Measurements from ENCODE around the gene PDE4B.
A peak's percentile ranks its signal among the peaks of the same experiment; 100 is the strongest.

Gene PDE4B

GRCh38 chr1:66270119-66270812 lies 477.6 kb downstream of the PDE4B start:
- DNase-seq: no peak

- DNase-seq: peak; percentile 73
Measured at GRCh38 chr1:66271216-66271903, 478.7 kb downstream of the PDE4B start.

GRCh38 chr1:66271904-66272254 lies 479.2 kb downstream of the PDE4B start:
- no peak for DNase-seq

- no peak for DNase-seq
Measured at GRCh38 chr1:66273656-66274055, 481.0 kb downstream of the PDE4B start.

GRCh38 chr1:66274634-66275033 lies 481.9 kb downstream of the PDE4B start:
- DNase-seq: no peak

GRCh38 chr1:66275083-66275482 lies 482.4 kb downstream of the PDE4B start:
- DNase-seq: no peak

DNA sequence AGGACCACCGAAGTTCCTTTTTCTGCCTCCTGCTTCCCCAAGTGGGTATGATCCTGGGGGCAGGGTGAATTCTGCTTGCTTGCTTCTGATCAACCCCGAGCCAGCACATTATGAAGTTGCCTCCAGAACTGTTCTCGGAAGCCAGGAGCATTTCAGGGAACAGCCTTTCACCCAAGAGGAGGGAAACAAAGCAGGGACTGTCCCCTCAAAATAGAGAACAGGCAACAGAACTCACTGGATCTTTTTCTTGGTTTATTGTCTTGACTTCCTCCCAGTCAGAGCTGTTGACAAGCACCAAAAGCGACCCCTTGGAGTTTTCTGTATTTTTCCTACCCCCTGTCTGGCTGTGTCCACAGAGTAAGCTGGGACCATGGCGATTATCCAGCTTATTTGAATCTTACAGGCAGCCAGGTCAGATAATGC lies 482.9 kb downstream of the PDE4B start:
- DNase-seq: no peak

GRCh38 chr1:66276218-66276617 lies 483.5 kb downstream of the PDE4B start:
- no peak for DNase-seq

DNA sequence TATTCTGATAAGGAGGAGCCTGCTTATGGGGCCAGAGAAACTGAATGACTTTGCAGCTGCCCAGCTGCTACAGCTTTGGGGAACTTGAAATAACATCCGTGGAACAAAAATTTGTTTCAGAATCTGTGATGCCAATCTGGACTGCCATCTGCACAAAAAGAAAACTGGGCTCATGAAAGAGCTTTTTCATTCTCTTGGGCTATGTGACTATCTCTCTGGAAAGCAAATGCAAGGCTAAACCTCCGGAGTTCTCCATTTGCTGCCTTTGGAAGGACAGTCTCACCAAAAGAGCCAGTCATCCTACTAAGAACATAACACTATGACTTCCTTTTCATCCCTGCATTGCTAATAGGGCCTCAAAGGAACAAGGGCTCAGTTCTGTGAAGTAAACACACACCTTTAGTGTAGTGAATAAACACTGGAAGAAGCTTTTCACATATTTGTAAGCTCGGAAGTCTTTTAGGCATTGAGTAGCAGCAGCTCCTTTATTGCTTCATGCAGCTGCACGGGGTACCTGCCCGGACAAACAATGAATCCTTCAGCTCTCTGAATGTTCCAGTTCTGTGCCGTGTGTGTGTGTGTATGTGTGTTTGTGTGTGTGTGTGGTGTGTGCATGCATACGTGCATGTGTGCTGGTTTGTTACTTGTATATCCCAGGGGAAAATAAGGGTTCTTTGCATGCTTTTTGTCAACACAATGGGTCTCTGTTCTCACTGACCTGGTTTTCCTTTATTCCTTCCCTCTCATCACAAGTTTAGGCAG lies 485.7 kb downstream of the PDE4B start:
- DNase-seq: no peak

- DNase-seq: no peak
Measured at GRCh38 chr1:66281808-66282207, 489.1 kb downstream of the PDE4B start.

DNA sequence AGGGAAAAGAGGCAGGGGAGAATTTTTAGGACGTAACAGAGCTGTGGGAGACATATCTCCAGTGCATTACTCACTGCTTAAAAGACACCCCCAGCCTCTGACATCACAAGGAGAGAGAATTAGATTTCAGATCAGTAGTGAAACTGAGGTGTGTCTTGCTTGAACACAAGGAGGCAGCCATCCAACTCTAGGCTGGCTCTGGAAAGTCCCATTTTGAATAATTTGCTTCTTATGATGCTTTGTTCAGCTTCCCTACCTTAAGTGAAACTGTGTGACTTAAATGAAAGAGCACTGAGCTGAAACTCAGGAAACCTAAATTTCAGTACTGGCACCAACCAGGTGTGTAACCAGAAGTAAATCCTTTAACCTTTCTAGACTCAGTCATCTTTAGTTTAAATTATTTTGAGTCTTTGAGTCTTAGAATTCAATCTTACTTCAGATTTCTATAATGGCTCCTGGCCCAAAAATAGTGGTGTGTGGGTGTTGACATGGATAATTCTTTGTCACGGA lies 489.7 kb downstream of the PDE4B start:
- DNase-seq: no peak

GRCh38 chr1:66282891-66283621 lies 490.4 kb downstream of the PDE4B start:
- DNase-seq: no peak

- DNase-seq: no peak
Measured at GRCh38 chr1:66283622-66284041, 490.9 kb downstream of the PDE4B start.

DNA sequence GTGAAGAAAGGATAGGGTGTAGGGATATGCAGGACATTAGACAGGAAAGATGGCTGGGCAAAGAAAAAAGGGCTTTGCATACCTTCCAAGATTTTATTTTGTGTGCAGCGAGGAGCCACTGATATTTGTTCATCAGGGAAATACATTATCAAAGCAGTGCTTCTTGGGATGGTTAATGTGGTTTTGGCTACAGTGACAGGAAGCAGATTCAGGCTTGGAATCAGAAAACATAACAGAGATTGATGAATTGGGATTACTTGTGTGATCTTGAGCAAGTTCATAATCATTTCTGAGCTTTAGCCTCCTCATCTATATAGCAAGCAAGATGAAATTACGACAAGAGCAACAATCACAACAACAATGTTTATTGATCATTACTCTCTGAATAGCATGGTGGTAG lies 492.1 kb downstream of the PDE4B start:
- no peak for DNase-seq

- DNase-seq: no peak
Measured at GRCh38 chr1:66285618-66286270, 493.0 kb downstream of the PDE4B start.

DNA sequence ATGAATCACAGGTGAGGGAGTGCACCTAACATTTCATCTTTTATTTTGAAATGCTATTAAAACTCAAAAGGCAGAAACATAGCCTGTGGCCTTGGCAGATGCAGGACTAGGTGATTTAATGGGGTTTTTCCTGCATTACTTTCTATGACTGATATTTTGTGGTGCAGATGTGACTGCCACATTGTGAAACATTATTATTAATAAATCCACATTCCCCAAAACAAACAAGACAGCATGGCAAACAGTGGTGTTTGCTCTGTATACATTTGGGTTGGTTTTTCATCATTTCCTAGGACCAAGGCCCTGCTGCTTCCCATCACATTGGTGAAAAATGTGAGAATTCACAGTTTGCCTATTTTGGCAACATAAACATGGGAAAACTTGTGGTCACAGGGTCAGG lies 493.6 kb downstream of the PDE4B start:
- no peak for DNase-seq

GRCh38 chr1:66288048-66288447 lies 495.4 kb downstream of the PDE4B start:
- no peak for DNase-seq

DNA sequence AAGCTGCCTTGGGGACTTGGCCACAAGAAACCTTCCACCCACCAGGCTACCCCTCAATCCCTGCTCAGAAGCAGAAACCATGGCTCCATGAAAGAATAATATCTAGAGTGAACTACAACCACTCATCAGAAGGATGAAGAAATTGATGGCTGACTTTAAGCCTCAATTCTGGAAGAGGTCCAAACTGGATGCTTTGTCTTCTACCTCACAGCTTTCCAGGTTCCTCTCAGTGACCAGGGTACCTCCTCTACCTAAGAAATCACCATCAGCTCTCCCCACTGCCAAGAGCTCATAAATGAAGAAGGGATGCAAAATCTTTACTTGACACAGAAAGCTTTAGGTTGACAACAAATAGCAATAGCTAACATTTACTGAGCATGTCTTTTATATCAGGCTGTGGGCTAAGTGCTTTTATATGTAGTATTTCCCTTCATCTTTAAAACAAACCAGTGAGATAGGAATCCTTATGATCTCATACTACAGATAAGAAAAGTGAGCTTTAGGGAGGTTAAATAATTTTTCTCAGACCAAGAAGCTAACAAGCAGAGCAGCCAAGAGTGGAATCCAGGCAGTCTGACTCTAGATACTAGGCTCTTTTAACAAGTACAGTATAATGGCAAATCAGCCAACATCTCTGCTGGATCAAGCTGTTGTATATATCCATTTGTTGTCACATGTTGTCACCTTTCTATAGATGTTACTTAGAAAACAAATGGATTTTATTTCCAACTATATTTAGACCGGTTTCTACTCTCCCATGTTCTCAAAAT lies 498.3 kb downstream of the PDE4B start:
- DNase-seq: no peak

GRCh38 chr1:66291531-66291864 lies 498.8 kb downstream of the PDE4B start:
- no peak for DNase-seq

DNA sequence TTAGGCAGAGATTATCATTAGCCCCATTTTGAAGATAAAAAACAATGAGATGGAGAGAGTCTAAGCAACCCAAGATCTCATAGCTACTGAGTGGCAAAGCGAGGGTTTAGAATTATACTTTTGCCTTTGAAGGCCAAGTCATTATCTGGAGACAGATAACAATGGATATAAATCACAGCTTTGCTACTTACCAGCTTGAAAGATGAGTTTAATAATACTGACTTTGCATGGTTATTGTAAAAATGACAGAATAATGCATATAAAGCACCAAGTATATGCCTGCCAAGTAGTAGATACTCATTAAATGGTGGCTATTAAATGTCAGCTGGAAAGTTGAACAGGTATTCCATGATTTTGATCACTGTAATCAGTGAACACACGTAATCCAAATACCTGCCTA lies 499.6 kb downstream of the PDE4B start:
- DNase-seq: no peak

- DNase-seq: no peak
Measured at GRCh38 chr1:66292944-66293343, 500.2 kb downstream of the PDE4B start.
